ENCODE measurements around the gene CLPTM1.

The CLPTM1 gene

DNA sequence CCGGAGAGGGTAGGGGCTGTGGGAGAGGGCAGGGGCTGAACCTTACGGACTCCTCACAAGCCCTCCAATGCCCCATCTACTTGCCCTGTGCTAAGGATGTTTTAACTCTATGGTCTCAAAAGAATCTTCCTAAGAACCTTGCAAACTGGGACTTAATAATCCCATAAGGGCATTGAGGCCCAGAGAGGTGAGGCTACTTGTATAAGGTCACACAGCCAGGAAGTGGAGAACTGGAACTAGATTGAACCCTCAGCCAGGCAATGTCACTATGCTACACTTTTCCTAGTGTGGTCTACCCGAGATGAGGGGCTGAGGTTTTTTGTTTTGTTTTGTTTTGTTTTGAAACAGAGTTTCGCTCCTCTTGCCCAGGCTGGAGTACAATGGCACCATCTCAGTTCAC is 23.6 kb upstream of the CLPTM1 start:
- TF ChIP-seq, protein P1, sequence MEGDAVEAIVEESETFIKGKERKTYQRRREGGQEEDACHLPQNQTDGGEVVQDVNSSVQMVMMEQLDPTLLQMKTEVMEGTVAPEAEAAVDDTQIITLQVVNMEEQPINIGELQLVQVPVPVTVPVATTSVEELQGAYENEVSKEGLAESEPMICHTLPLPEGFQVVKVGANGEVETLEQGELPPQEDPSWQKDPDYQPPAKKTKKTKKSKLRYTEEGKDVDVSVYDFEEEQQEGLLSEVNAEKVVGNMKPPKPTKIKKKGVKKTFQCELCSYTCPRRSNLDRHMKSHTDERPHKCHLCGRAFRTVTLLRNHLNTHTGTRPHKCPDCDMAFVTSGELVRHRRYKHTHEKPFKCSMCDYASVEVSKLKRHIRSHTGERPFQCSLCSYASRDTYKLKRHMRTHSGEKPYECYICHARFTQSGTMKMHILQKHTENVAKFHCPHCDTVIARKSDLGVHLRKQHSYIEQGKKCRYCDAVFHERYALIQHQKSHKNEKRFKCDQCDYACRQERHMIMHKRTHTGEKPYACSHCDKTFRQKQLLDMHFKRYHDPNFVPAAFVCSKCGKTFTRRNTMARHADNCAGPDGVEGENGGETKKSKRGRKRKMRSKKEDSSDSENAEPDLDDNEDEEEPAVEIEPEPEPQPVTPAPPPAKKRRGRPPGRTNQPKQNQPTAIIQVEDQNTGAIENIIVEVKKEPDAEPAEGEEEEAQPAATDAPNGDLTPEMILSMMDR (IDR thresholded peaks at IDR 0.05; ENCODE audit: low read depth, low read length), result no peak
- H3K4me3 ChIP-seq (ENCODE audit: low read depth, low read length), result no peak overlapping the region

- no peak overlapping the region for H3K4me3 ChIP-seq (ENCODE audit: low read depth, low read length)
- TF ChIP-seq, protein P1 (IDR thresholded peaks at IDR 0.05; ENCODE audit: low read depth, low read length), result no peak
These were observed 15.5 kb upstream of the CLPTM1 start for GRCh38 chr19:44939668-44940067.

GRCh38 chr19:44942067-44942571 is 13.1 kb upstream of the CLPTM1 start, which contains the start of gene APOC4:
APOC4 (plus strand) TSS chr19:44942237; CDS start chr19:44942278, 41 bp downstream.
- TF ChIP-seq, protein P1 (IDR thresholded peaks at IDR 0.05; ENCODE audit: low read depth, low read length), result no peak
- H3K4me3 ChIP-seq (ENCODE audit: low read depth, low read length), result no peak within 1 kb of the TSS

GRCh38 chr19:44943801-44944249 is 11.4 kb upstream of the CLPTM1 start:
- H3K4me3 ChIP-seq (ENCODE audit: low read depth, low read length), result no peak overlapping the region
- TF ChIP-seq, protein P1 (IDR thresholded peaks at IDR 0.05; ENCODE audit: low read depth, low read length), result no peak

GRCh38 chr19:44947041-44947581 is 8.1 kb upstream of the CLPTM1 start:
- H3K4me3 ChIP-seq (ENCODE audit: low read depth, low read length), result no peak overlapping the region

GRCh38 chr19:44948237-44948636 is 6.9 kb upstream of the CLPTM1 start:
- no peak overlapping the region for H3K4me3 ChIP-seq (ENCODE audit: low read depth, low read length)
- TF ChIP-seq, protein P1 (IDR thresholded peaks at IDR 0.05; ENCODE audit: low read depth, low read length), result no peak

More at GRCh38 chr19:44947041-44947581, 8.1 kb upstream of the CLPTM1 start:
- TF ChIP-seq, protein P1 (IDR thresholded peaks at IDR 0.05; ENCODE audit: low read depth, low read length), result no peak

GRCh38 chr19:44948763-44949374 is 6.3 kb upstream of the CLPTM1 start:
- H3K4me3 ChIP-seq (ENCODE audit: low read depth, low read length), result no peak overlapping the region
- TF ChIP-seq, protein P1 (IDR thresholded peaks at IDR 0.05; ENCODE audit: low read depth, low read length), result no peak

Measured in WI38 (cell line).